Measurements from ENCODE around the gene NFIX. TPM values are rescaled to one million over a fixed set of nuclear protein-coding genes. Genes with fewer than 3 reads are reported as not detected.

The NFIX gene
- total RNA-seq, 1 donor from 2014 or later, result 118 TPM

GRCh38 chr19:13060964-13061927 lies 66.0 kb downstream of the NFIX start:
- Histone ChIP-seq H3K27ac (replicated peaks) (peak overlapping the region; percentile 98), H3K4me1 (peaks cover 100% of the 10 kb centered on the region), H3K9me3 (replicated peaks) (no peaks in the 10 kb centered on the region), H3K4me3 (peak overlapping the region; percentile 68), H3K36me3 (no peaks in the 10 kb centered on the region), H3K27me3 (ENCODE audit: low read depth) (no peaks in the 10 kb centered on the region)
- intact Hi-C loops (cut with micrococcal nuclease), result loop anchor here (10.0 kb wide), 1 partner anchor 66 kb away; the partner anchor contains the start of gene NFIX
- TF ChIP-seq, protein P1, sequence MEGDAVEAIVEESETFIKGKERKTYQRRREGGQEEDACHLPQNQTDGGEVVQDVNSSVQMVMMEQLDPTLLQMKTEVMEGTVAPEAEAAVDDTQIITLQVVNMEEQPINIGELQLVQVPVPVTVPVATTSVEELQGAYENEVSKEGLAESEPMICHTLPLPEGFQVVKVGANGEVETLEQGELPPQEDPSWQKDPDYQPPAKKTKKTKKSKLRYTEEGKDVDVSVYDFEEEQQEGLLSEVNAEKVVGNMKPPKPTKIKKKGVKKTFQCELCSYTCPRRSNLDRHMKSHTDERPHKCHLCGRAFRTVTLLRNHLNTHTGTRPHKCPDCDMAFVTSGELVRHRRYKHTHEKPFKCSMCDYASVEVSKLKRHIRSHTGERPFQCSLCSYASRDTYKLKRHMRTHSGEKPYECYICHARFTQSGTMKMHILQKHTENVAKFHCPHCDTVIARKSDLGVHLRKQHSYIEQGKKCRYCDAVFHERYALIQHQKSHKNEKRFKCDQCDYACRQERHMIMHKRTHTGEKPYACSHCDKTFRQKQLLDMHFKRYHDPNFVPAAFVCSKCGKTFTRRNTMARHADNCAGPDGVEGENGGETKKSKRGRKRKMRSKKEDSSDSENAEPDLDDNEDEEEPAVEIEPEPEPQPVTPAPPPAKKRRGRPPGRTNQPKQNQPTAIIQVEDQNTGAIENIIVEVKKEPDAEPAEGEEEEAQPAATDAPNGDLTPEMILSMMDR (IDR thresholded peaks at IDR 0.05; ENCODE audit: borderline replicate concordance), result peak; percentile 99
- peak; percentile 89 for DNase-seq

DNA sequence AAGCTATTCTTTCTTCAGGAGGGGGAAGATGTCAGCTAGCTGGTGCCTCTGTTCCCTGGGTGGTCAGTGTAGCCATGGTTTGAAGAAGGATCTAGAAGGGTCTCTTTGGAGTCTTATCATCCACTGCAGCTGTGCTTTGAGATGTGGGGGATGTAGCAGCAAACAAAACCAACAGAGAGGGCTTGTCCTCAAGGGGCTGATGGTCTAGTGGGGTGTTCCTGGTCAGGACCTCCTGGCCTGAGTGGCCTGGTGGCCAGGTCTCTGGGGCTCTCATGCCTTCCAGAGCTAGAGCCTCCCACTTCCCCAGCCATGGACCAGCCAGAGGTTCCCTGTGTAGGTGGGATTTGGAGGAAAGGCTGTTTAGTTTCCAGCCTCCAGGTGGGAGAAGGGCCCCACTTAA lies 67.0 kb downstream of the NFIX start:
- intact Hi-C loops (cut with micrococcal nuclease), result loop anchor here (10.0 kb wide), 1 partner anchor 68 kb away; the partner anchor contains the start of gene NFIX
- Histone ChIP-seq H3K36me3 (no peaks in the 10 kb centered on the region), H3K27ac (replicated peaks) (peak overlapping the region; percentile 98), H3K27me3 (ENCODE audit: low read depth) (no peaks in the 10 kb centered on the region), H3K4me3 (no peak overlapping the region), H3K4me1 (peaks cover 100% of the 10 kb centered on the region), H3K9me3 (replicated peaks) (no peaks in the 10 kb centered on the region)
- TF ChIP-seq, protein P1 (IDR thresholded peaks at IDR 0.05; ENCODE audit: borderline replicate concordance), result no peak
- no peak for DNase-seq

GRCh38 chr19:13063461-13064091 lies 68.3 kb downstream of the NFIX start:
- intact Hi-C loops (cut with micrococcal nuclease), result loop anchor here (10.0 kb wide), 1 partner anchor 69 kb away; the partner anchor contains the start of gene NFIX
- Histone ChIP-seq H3K27me3 (ENCODE audit: low read depth) (no peaks in the 10 kb centered on the region), H3K4me3 (no peak overlapping the region), H3K36me3 (no peaks in the 10 kb centered on the region), H3K9me3 (replicated peaks) (no peaks in the 10 kb centered on the region), H3K4me1 (peaks cover 100% of the 10 kb centered on the region), H3K27ac (replicated peaks) (peak overlapping the region; percentile 98)
- TF ChIP-seq, protein P1 (IDR thresholded peaks at IDR 0.05; ENCODE audit: borderline replicate concordance), result no peak
- DNase-seq, result peak; percentile 67

GRCh38 chr19:13064092-13064489 lies 68.8 kb downstream of the NFIX start:
- peak; percentile 68 for DNase-seq
- H3K36me3 ChIP-seq, result no peaks in the 10 kb centered on the region
- TF ChIP-seq, protein P1 (IDR thresholded peaks at IDR 0.05; ENCODE audit: borderline replicate concordance), result no peak
- intact Hi-C loops (cut with micrococcal nuclease), result loop anchor here (10.0 kb wide), 1 partner anchor 69 kb away; the partner anchor contains the start of gene NFIX
- H3K27me3 ChIP-seq (ENCODE audit: low read depth), result no peaks in the 10 kb centered on the region
- H3K4me3 ChIP-seq, result no peak overlapping the region
- peak overlapping the region; percentile 98 for H3K27ac ChIP-seq (replicated peaks)
- peaks cover 100% of the 10 kb centered on the region for H3K4me1 ChIP-seq
- H3K9me3 ChIP-seq (replicated peaks), result no peaks in the 10 kb centered on the region

GRCh38 chr19:13066226-13066625 lies 71.0 kb downstream of the NFIX start:
- Histone ChIP-seq H3K36me3 (no peaks in the 10 kb centered on the region), H3K27me3 (ENCODE audit: low read depth) (no peaks in the 10 kb centered on the region), H3K9me3 (replicated peaks) (no peaks in the 10 kb centered on the region), H3K27ac (replicated peaks) (peak overlapping the region; percentile 98), H3K4me1 (peaks cover 100% of the 10 kb centered on the region), H3K4me3 (no peak overlapping the region)
- intact Hi-C loops (cut with micrococcal nuclease), result loop anchor here (10.0 kb wide), 1 partner anchor 71 kb away; the partner anchor contains the start of gene NFIX
- TF ChIP-seq, protein P1 (IDR thresholded peaks at IDR 0.05; ENCODE audit: borderline replicate concordance), result no peak
- no peak for DNase-seq

Measured in left ventricle myocardium inferior (tissue), 1 donor.